Lower leg skin (tissue), 4 donors: ENCODE data around the gene RRP9. TPM values are rescaled to one million over a fixed set of nuclear protein-coding genes. Genes with fewer than 3 reads are reported as not detected.

ENCODE experiments used
- DNase-seq, 2 donors: peaks; one replicate each; pipeline ENCODE4 v3.0.0-alpha.2; 2019; ENCODE audit warnings: low spot score in 2 of 2
- H3K4me3 ChIP-seq: fragments of 200-600 bp; sonication (generic); 2 replicates; pipeline ENCODE4 v1.5.1; 2017; ENCODE audit warnings: mild to moderate bottlenecking, low read depth; ENCODE audit not compliant: poor library complexity, severe bottlenecking
- POLR2A ChIP-seq, 2 donors: fragments of 450-650 bp; IDR thresholded peaks; one replicate each; pipeline ENCODE4 v1.6.1; 2016 to 2017; ENCODE audit warnings: antibody characterized with exemption in 2 of 2, mild to moderate bottlenecking in 1 of 2, moderate library complexity in 1 of 2
- WGBS, 2 donors: methylation state at CpG; one replicate each; pipeline ENCODE4 v1.1.5; 2018; 5-methylcytosine and 5-hydroxymethylcytosine counted together
- intact Hi-C: fragments of 100-400 bp; cut with DNase I; formaldehyde crosslinking; loops from one replicate; pipeline ENCODE4 v1.15.0; 2023; ENCODE audit warnings: low total_unique reads
- total RNA-seq, 4 donors: library from RNA; depleted of rRNA; stranded (reverse); fragments of >200 nt; gene quantifications; one replicate each; pipeline ENCODE4 v1.1.0, GENCODE V29; 2016
- TF ChIP-seq, protein P1 (sequence below), 3 donors: fragments of 450-650 bp; IDR thresholded peaks; one replicate each; pipeline ENCODE4 v1.5.1; 2016; ENCODE audit warnings: antibody characterized with exemption in 3 of 3, mild to moderate bottlenecking in 3 of 3, moderate library complexity in 2 of 3

Gene RRP9
- total RNA-seq, 4 donors from 2014 or later, result 10.0 to 16.9 (median 14.0) TPM

DNA sequence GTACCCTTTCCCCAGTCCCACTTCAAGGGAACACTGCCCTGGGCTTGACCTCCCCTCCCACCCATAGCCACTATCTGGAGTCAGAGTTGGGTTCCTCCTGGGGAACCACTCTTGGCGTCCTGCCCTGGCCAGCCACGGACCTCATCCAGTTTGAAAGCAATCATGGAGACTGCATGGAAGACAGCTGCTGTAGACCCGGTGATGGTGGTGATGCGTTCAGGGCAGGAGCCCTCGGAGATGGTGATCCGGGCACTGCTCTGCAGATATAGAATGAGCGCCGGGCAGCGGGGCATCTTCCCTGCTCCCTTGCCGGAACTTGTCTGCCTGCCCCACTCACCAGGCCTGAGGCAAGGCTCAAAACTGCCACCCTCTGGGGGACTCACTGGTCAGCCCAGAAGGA lies 18.7 kb upstream of the RRP9 start:
- H3K4me3 ChIP-seq, result no peak overlapping the region
- TF ChIP-seq, protein P1, sequence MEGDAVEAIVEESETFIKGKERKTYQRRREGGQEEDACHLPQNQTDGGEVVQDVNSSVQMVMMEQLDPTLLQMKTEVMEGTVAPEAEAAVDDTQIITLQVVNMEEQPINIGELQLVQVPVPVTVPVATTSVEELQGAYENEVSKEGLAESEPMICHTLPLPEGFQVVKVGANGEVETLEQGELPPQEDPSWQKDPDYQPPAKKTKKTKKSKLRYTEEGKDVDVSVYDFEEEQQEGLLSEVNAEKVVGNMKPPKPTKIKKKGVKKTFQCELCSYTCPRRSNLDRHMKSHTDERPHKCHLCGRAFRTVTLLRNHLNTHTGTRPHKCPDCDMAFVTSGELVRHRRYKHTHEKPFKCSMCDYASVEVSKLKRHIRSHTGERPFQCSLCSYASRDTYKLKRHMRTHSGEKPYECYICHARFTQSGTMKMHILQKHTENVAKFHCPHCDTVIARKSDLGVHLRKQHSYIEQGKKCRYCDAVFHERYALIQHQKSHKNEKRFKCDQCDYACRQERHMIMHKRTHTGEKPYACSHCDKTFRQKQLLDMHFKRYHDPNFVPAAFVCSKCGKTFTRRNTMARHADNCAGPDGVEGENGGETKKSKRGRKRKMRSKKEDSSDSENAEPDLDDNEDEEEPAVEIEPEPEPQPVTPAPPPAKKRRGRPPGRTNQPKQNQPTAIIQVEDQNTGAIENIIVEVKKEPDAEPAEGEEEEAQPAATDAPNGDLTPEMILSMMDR (IDR thresholded peaks at IDR 0.05), result no peak
- TF ChIP-seq POLR2A (IDR thresholded peaks at IDR 0.05), result no peak
- intact Hi-C loops, result no loop called here
- WGBS, 2 donors, result 93 to 95% methylated on average over 10 of the region's 10 CpGs
- no peak for DNase-seq

DNA sequence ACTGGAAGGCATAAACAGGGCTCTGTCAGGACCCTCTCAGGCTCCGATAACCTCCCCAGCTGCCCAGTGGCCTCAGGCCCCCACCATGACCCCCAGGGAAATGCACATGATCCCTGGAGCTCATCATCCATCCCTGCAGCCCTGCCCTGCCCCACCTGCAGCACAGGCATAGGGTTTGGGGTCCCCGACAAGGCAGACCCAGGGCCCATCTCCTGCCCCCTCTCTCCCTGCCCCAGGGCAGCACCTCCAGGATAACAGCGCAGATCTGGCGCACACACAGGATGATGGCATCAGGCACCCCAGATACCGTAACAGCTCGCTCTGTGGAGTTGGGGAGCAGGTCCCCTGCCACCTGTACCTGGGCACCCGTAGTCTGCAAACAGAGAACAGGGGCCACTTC lies 17.9 kb upstream of the RRP9 start:
- DNase-seq, result no peak
- H3K4me3 ChIP-seq, result no peak overlapping the region
- 95 to 98% methylated on average over 7 of the region's 7 CpGs for WGBS, 2 donors
- intact Hi-C loops, result loop anchor here (5.0 kb wide), 1 partner anchor 1633 kb away; no protein-coding TSS in a partner anchor
- no peak for TF ChIP-seq POLR2A (IDR thresholded peaks at IDR 0.05)
- TF ChIP-seq, protein P1 (IDR thresholded peaks at IDR 0.05), result no peak

DNA sequence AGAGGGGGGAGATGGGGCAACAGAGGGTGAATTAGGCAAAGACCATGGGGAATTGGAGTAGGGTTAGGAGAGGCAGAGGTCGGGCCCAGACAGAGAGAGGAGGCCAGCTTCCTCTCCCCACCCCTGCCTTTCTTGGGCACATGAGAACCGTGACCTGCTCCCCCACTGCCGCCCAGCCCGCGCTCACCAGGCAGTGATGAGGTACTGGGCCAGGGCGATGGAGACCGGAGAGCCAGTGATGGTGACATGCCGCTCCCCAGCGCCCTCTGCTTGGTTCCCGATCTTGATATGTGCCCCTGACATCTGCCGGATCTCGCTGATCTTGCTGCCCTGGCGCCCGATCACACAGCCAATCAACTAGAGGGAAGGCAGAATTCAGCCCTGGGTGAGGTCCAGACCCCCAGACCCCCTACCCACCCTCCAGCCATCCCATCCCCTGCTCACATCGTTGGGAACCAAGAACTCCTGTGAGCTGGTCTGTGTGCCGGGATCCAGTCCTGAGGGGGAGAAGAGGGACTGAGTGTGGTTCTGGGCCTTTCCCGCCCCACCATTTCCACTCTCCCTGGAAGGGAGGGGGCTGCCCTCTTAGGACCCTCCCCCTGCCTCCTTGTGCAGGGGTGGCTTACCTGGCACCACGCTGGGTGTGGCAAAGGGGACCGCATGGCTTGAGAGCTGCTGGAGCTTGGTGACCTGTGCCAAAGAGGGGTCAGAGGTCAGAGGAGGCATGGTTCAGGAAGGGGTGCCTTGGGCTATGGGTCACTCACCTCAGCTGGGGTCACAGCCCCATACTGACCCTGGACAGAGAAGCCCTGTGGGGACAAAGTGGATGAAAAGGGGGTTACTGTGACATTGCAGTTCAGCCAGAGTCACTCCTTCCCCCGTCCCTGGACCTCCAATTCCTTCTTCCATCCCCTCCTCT lies 17.2 kb upstream of the RRP9 start:
- 91 to 94% methylated on average over 20 of the region's 20 CpGs for WGBS, 2 donors
- TF ChIP-seq POLR2A (IDR thresholded peaks at IDR 0.05), result no peak
- TF ChIP-seq, protein P1 (IDR thresholded peaks at IDR 0.05), result no peak
- no peak overlapping the region for H3K4me3 ChIP-seq
- intact Hi-C loops, result loop anchor here (5.0 kb wide), 1 partner anchor 1633 kb away; no protein-coding TSS in a partner anchor
- DNase-seq, result no peak

DNA sequence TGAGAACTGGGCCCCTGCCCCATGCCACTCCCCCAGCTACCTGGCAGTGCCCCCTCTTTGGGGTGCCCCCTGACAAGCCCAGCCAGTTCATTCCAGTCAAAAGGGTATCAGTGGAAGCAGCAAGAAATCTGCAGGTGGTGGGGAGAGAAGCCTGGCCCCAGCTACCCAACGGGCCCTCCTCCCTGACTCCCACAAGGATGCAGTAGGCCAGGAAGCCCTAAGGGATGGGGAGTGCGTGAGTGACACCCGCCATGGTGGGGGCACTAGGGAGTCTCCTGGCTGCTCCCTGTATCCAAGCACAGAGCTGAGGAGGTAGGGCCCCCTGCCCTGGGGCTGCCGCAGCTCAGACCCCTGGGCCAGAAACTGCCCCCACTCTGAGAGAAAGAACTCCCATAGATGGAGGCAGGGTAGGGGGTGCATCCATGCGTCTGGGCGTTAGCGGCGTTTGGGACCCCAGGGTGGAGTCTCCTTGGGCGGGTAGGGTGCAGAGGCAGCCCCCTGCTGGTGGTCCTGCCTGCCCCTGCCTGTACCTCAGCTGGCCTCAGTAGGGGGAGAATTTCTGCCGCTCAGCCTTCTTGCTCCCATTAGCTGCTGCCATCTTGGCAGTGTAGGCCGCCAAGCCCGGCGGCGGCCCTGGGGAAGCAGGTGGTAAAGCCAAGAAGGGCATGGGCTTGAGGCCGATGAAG lies 16.0 kb upstream of the RRP9 start:
- intact Hi-C loops, result loop anchor here (5.0 kb wide), 1 partner anchor 1635 kb away; no protein-coding TSS in a partner anchor
- WGBS, 2 donors, result 93 to 96% methylated on average over 13 to 15 of the region's 15 CpGs
- no peak for DNase-seq
- no peak overlapping the region for H3K4me3 ChIP-seq
- TF ChIP-seq, protein P1 (IDR thresholded peaks at IDR 0.05), result no peak
- no peak for TF ChIP-seq POLR2A (IDR thresholded peaks at IDR 0.05)

DNA sequence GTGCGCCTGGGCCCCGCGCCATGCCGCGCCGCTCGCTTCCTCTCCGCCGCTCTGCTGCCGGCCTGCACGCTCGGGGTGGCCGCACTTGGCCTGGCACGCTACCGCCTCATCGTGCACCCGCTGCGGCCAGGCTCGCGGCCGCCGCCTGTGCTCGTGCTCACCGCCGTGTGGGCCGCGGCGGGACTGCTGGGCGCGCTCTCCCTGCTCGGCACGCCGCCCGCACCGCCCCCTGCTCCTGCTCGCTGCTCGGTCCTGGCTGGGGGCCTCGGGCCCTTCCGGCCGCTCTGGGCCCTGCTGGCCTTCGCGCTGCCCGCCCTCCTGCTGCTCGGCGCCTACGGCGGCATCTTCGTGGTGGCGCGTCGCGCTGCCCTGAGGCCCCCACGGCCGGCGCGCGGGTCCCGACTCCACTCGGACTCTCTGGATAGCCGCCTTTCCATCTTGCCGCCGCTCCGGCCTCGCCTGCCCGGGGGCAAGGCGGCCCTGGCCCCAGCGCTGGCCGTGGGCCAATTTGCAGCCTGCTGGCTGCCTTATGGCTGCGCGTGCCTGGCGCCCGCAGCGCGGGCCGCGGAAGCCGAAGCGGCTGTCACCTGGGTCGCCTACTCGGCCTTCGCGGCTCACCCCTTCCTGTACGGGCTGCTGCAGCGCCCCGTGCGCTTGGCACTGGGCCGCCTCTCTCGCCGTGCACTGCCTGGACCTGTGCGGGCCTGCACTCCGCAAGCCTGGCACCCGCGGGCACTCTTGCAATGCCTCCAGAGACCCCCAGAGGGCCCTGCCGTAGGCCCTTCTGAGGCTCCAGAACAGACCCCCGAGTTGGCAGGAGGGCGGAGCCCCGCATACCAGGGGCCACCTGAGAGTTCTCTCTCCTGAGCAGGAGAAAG lies 14.4 kb upstream of the RRP9 start:
- peak overlapping the region; percentile 8 for H3K4me3 ChIP-seq
- intact Hi-C loops, result loop anchor here (5.0 kb wide), 1 partner anchor 1636 kb away; no protein-coding TSS in a partner anchor
- 9 to 21% methylated on average over 3 to 90 of the region's 97 CpGs for WGBS, 2 donors
- no peak for TF ChIP-seq POLR2A (IDR thresholded peaks at IDR 0.05)
- TF ChIP-seq, protein P1 (IDR thresholded peaks at IDR 0.05), result no peak
- peak in 1 of 2 donors; percentile 85 for DNase-seq
